ENCODE data around the gene CLTCL1. TPM values are rescaled to one million over a fixed set of nuclear protein-coding genes. Genes with fewer than 3 reads are reported as not detected.

Gene CLTCL1
- total RNA-seq, 2 donors from 2014 or later, result 12.1 to 26.2 TPM

GRCh38 chr22:19234126-19234896 is 57.2 kb downstream of the CLTCL1 start:
- WGBS, result 94% methylated on average over 14 of the region's 14 CpGs
- Histone ChIP-seq H3K27ac (no peak overlapping the region), H3K36me3 (no peaks in the 10 kb centered on the region), H3K4me3 (no peak overlapping the region), H3K27me3 (replicated peaks; ENCODE audit: insufficient read depth) (no peaks in the 10 kb centered on the region), H3K4me1 (replicated peaks) (no peaks in the 10 kb centered on the region), H3K9me3 (no peaks in the 10 kb centered on the region)
- intact Hi-C loops (cut with DNase I), result no loop called here
- no peak for DNase-seq (ENCODE audit: low spot score)
- TF ChIP-seq CTCF (IDR thresholded peaks at IDR 0.05), result no peak
- TF ChIP-seq POLR2AphosphoS5 (IDR thresholded peaks at IDR 0.05), result no peak
- TF ChIP-seq POLR2A (IDR thresholded peaks at IDR 0.05), result no peak

- H3K27ac ChIP-seq, result no peak overlapping the region
- no peaks in the 10 kb centered on the region for H3K27me3 ChIP-seq (replicated peaks; ENCODE audit: insufficient read depth)
- H3K36me3 ChIP-seq, result no peaks in the 10 kb centered on the region
- WGBS, result 88% methylated on average over 11 of the region's 11 CpGs
- intact Hi-C loops (cut with DNase I), result no loop called here
- H3K4me3 ChIP-seq, result no peak overlapping the region
- H3K9me3 ChIP-seq, result no peaks in the 10 kb centered on the region
- no peaks in the 10 kb centered on the region for H3K4me1 ChIP-seq (replicated peaks)
- no peak for TF ChIP-seq POLR2A (IDR thresholded peaks at IDR 0.05)
- DNase-seq (ENCODE audit: low spot score), result no peak
Observed at GRCh38 chr22:19233189-19233661, 58.3 kb downstream of the CLTCL1 start.

- DNase-seq (ENCODE audit: low spot score), result no peak
- H3K4me3 ChIP-seq, result no peak overlapping the region
- no peaks in the 10 kb centered on the region for H3K4me1 ChIP-seq (replicated peaks)
- H3K27me3 ChIP-seq (replicated peaks; ENCODE audit: insufficient read depth), result no peaks in the 10 kb centered on the region
- TF ChIP-seq POLR2AphosphoS5 (IDR thresholded peaks at IDR 0.05) (no peak), POLR2A (IDR thresholded peaks at IDR 0.05) (no peak), CTCF (IDR thresholded peaks at IDR 0.05) (no peak)
- H3K36me3 ChIP-seq, result no peaks in the 10 kb centered on the region
- H3K9me3 ChIP-seq, result no peaks in the 10 kb centered on the region
- intact Hi-C loops (cut with DNase I), result no loop called here
- no peak overlapping the region for H3K27ac ChIP-seq
- 35% methylated on average over 2 of the region's 2 CpGs for WGBS
Observed at GRCh38 chr22:19232623-19233022, 58.9 kb downstream of the CLTCL1 start.

GRCh38 chr22:19231986-19232385 is 59.5 kb downstream of the CLTCL1 start:
- H3K9me3 ChIP-seq, result no peaks in the 10 kb centered on the region
- TF ChIP-seq POLR2A (IDR thresholded peaks at IDR 0.05), result no peak
- TF ChIP-seq CTCF (IDR thresholded peaks at IDR 0.05), result no peak
- TF ChIP-seq POLR2AphosphoS5 (IDR thresholded peaks at IDR 0.05), result no peak
- no peaks in the 10 kb centered on the region for H3K27me3 ChIP-seq (replicated peaks; ENCODE audit: insufficient read depth)
- intact Hi-C loops (cut with DNase I), result no loop called here
- no peak overlapping the region for H3K27ac ChIP-seq
- H3K36me3 ChIP-seq, result no peaks in the 10 kb centered on the region
- WGBS, result 93% methylated on average over 3 of the region's 3 CpGs
- no peak for DNase-seq (ENCODE audit: low spot score)
- H3K4me3 ChIP-seq, result no peak overlapping the region
- no peaks in the 10 kb centered on the region for H3K4me1 ChIP-seq (replicated peaks)

GRCh38 chr22:19229600-19229999 is 61.9 kb downstream of the CLTCL1 start:
- Histone ChIP-seq H3K9me3 (no peaks in the 10 kb centered on the region), H3K36me3 (no peaks in the 10 kb centered on the region), H3K27ac (no peak overlapping the region), H3K27me3 (replicated peaks; ENCODE audit: insufficient read depth) (no peaks in the 10 kb centered on the region), H3K4me1 (replicated peaks) (no peaks in the 10 kb centered on the region), H3K4me3 (no peak overlapping the region)
- TF ChIP-seq CTCF (IDR thresholded peaks at IDR 0.05) (no peak), POLR2AphosphoS5 (IDR thresholded peaks at IDR 0.05) (no peak), POLR2A (IDR thresholded peaks at IDR 0.05) (no peak)
- intact Hi-C loops (cut with DNase I), result no loop called here
- WGBS, result 72% methylated on average over 2 of the region's 2 CpGs
- no peak for DNase-seq (ENCODE audit: low spot score)

All from prostate gland (tissue), 2 donors.